GM21526 (cell line): ENCODE measurements around the gene RASAL1.

Experiments used
- ATAC-seq: cut with Tn5 transposase; IDR thresholded peaks from one replicate; pipeline ENCODE4 v1.9.1; 2021; ENCODE audit warnings: moderate library complexity; ENCODE audit not compliant: unreplicated experiment, low FRiP score

Gene RASAL1

GRCh38 chr12:113135178-113136127, at the start of gene RASAL1:
TSS of gene RASAL1 (minus strand) at chr12:113135761. CDS start at chr12:113135462, 299 bp downstream.
- ATAC-seq, result no peak

GRCh38 chr12:113184900-113185179, 49.3 kb upstream of the RASAL1 start:
- ATAC-seq, result peak; percentile 75

DNA sequence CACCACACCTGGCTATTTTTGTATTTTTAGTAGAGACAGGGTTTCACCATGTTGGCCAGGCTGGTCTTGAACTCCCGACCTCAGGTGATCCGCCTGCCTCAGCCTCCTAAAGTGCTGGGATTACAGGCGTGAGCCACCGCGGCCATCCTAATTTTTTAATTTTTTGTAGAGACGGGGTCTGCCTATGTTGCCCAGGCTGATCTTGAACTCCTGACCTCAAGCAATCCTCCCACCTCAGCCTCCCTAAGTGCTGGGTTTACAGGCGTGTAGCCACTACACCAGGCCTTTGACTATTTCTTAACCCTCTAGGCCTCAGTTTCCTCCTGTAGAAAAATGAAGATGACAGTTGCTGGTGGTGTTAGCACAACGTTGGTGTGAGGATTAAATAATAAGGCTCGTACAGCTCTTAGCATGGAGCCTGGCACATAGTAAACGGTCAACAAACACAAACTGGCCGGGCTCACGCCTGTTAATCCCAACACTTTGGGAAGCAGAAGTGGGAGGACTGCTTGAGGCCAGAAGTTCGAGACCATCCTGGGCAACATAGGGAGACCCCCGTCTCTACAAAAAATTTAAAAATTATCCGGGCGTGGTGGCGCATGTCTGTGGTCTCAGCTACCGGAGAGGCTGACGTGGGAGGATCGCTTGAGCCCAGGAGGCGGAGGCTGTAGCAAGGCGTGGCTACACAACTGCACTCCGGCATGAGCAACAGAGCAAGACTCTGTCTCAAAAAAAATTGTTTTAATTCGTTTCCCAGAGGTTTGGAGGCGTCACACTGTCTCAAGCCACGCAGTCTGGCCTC, 48.7 kb upstream of the RASAL1 start:
- peak; percentile 48 for ATAC-seq

DNA sequence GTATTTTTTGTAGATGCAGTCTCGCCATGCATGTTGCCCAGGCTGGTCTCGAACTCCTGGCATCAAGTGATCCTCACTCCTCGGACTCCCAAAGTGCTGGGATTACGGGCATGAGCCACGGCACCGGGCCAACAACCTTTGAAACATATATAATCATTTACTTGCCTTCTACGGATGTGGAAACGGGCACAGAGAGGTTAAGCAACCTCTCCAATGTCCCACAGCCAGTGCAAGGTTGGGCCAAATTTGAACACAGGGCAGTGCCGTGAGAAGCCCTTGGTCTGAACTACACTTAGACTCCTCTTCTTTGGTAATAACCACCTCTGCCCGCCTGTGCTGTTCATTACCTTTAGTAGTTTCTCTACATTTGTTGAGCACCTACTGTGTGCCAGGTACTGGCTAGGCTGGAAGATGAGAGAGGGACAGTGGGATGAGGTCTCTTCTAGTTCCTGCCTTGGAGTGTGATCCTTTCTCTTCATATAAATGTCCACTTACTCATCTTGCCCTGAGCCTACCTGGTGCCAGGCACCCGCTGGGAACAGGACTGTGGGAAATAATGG, 47.5 kb upstream of the RASAL1 start:
- no peak for ATAC-seq

GRCh38 chr12:113181975-113182374, 46.4 kb upstream of the RASAL1 start:
- no peak for ATAC-seq

GRCh38 chr12:113180333-113180732, 44.8 kb upstream of the RASAL1 start:
- ATAC-seq, result no peak

DNA sequence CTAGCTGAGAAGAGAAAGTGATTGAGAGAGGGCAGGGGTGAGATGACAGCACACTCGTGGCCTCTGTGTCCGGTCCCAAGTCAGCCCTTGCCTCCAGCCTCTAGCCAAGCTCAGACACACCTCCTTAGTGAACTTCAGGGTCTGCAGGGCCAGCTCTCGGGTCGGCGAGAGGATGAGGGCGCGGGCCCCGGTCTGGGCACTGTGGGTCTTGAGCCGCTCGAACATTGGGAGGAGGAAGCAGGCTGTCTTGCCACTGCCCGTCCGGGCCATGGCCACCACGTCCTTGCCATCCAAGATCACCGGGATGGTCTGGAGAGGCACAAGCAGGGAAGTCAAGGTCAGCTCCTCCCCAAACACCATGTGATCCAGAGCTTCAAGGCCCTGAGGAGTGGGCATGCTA, 43.5 kb upstream of the RASAL1 start:
- ATAC-seq, result no peak

- ATAC-seq, result no peak
Measured at GRCh38 chr12:113174461-113175384, 39.2 kb upstream of the RASAL1 start.

- peak; percentile 51 for ATAC-seq
Measured at GRCh38 chr12:113173081-113173698, 37.6 kb upstream of the RASAL1 start.

DNA sequence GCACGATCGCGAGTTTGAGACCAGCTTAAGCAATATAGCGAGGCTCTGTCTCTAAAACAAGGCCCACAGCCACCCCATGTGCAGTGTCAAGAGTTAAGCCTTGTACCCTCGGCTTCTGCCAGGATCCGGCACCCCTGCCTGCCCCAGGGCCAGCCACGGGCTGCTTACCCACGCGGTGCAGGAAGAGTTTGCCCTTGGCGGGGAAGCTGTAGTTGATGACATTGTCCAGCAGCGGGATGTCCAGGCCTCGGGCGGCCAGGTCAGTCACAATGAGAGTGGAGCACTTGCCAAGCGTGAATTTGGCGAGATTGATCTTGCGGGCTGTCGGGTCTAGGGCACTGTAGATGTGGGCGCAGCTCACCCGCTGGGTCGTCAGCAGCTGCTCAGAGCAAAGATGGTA, 36.6 kb upstream of the RASAL1 start:
- ATAC-seq, result no peak

DNA sequence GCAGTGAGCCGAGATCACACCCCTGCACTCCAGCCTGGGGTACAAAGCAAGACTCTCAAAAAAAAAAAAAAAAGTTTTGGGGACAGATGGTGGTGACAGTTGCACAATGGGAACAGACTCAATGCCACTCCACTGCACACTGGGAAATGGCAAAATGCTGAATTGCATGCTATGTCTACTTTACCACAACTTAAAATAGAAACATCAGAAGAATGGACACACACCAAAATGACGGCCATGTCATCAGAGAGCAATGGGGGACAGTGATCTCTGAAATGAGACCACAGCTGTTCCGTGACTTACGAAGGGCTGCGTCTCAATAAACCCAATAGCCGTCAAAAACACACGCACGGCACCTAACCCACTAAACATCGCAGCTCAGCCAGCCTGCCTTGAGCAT, 36.0 kb upstream of the RASAL1 start:
- no peak for ATAC-seq

- ATAC-seq, result no peak
Measured at GRCh38 chr12:113170926-113171325, 35.4 kb upstream of the RASAL1 start.

DNA sequence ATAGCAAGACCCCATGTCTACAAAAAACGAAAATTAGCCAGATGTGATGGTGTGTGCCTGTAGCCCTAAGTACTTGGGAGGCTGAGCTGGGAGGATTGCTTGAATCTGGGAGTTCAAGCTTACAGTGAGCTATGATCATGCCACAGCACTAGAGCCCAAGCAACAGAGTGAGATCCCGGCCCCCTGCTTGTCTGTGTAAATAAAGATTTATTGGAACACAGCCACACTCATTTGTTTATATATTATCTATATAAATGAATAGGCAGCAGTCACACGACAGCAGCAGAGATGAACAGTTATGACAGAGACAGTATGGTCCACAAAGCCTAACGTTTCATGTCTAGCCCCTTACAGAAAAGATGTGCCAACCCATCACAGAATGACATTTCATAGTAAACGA, 34.9 kb upstream of the RASAL1 start:
- ATAC-seq, result no peak

DNA sequence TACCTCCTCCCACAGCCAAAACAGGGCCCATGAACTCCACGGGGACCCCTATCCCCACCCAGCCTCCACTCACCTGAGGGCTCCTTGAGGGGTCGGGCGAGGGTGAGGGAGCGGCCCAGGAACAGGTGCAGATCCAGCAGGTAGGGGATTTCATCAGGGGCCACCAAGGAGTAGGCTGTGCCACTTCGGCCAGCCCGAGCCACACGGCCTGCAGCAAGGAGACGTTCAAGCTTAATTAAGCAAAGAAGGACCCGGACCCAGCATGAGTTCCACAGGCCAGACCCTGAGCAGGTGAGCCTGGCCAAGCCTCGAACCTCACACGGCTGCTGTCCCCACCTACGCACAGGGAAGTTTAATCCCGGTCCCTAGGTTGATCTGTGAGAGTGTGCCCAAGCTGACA, 34.1 kb upstream of the RASAL1 start:
- ATAC-seq, result no peak

DNA sequence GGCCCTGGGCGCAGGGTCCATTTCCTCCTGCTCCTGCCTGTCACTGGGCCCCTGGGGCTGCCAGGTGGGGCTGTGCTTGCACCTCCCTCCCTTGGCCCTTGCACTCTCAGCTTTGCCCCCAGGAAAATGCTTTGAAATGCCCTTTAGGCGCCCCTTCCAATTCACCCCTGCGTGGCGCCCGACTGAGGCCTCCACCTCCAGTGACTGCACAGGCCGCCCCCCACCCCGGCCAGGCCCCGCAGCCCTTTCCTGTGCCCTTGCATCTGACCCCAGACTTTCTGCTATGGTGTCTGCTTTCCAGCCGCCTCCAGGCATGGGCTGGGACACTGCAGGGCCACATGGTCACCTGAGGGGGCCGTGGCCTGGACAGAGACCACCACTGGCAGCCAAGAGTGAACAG, 32.3 kb upstream of the RASAL1 start:
- ATAC-seq, result no peak

DNA sequence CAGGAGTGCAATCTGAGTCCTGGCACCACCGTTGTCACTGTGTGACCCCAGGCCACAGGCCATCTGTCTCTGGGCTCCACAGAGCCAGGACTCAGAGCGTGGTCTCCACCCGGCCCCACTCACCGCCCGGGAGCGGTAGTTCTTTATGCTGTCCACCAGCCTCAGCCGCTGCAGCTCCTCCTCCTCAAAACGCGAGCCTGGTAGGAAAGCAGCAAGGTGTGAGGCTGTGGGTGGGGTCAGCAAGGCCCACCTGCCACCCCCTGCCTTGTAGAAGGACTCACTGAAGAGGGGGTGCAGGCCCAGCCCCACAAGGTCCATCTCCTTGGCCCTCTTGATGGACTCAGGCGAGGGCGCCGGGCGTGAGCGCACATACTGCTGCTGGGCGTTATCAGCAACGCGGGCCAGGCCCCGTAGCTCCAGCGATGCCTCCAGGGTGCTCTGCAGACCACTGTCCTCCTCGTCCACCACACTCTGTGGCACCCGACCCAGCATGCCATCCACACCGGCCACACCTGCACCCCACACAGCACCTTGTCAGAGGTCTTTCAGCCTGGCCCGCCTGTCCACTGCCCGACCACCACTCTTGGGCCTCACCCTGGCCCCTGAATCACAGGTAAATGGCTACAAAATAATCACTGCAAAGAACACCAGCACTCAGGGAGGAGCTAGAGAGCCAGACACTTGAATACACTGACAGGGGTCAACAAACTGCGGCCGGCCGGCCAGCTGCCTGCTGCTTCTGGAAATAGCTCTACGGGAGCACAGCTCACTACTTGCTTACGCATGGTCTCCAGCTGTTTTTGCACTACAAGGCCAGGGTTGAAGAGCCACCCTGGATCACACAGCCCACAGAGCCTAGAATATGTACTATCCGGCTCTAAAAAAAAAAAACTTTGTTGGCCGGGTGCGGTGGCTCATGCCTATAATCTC, 30.2 kb upstream of the RASAL1 start:
- ATAC-seq, result no peak

GRCh38 chr12:113164014-113164413, 28.5 kb upstream of the RASAL1 start:
- ATAC-seq, result no peak

DNA sequence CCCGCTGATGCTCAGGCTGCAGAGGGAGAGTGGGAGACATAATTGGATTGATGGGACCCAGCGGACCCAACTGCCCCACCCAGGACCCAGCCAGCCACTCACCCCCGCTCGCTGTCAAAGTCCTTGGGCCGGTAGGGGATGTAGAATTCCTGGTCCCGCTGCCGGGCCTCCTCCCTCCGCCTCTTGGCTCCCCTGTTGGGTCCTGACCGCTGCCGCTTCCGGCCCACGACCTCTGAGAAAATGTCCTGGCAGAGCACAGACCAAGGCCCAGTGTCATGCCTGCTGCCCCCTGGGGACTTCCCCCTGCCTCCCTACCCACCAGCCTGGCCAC, 27.4 kb upstream of the RASAL1 start:
- ATAC-seq, result no peak
